Neural cell (in vitro differentiated cells): ENCODE data around the gene MSH3. TPM values are rescaled to one million over a fixed set of nuclear protein-coding genes. Genes with fewer than 3 reads are reported as not detected.

Experiments used
- H2AFZ ChIP-seq: fragments of 200-600, 300-800 bp; sonication (generic), shearing (Covaris generic); 2 replicates; pipeline ENCODE4 v1.6.0; 2014; ENCODE audit warnings: low read depth, mild to moderate bottlenecking, antibody characterized with exemption, low read length, moderate library complexity
- H3F3A ChIP-seq: fragments of 200-600 bp; shearing (Covaris generic); 2 replicates; pipeline ENCODE4 v1.6.1; 2016; ENCODE audit warnings: mild to moderate bottlenecking, moderate library complexity, mixed read lengths, antibody characterized with exemption, low read length; ENCODE audit not compliant: insufficient read depth, poor library complexity, severe bottlenecking
- H3K27ac ChIP-seq: fragments of 200-600, 300-800 bp; sonication (generic), shearing (Covaris generic); 2 replicates; pipeline ENCODE4 v1.5.1; 2014; ENCODE audit warnings: mild to moderate bottlenecking, low read length, moderate library complexity
- H3K27me3 ChIP-seq: fragments of 300-800, 200-600 bp; sonication (generic), shearing (Covaris generic); 2 replicates; pipeline ENCODE4 v1.6.0; 2014; ENCODE audit warnings: mild to moderate bottlenecking, low read depth, low read length, moderate library complexity; ENCODE audit not compliant: insufficient read depth
- H3K36me3 ChIP-seq: fragments of 300-800, 200-600 bp; sonication (generic), shearing (Covaris generic); 2 replicates; pipeline ENCODE4 v1.5.1; 2014; ENCODE audit warnings: mild to moderate bottlenecking, antibody characterized with exemption, low read length, moderate library complexity; ENCODE audit not compliant: insufficient read depth
- H3K4me2 ChIP-seq: fragments of 300-800, 200-600 bp; sonication (generic), shearing (Covaris generic); 2 replicates; pipeline ENCODE4 v1.6.0; 2014; ENCODE audit warnings: mild to moderate bottlenecking, low read length
- H3K4me3 ChIP-seq: fragments of 300-800, 200-600 bp; sonication (generic), shearing (Covaris generic); 2 replicates; pipeline ENCODE4 v1.5.1; 2014; ENCODE audit warnings: mild to moderate bottlenecking, low read length, moderate library complexity
- H3K79me2 ChIP-seq: fragments of 200-600 bp; shearing (Covaris generic); replicated peaks from 2 replicates; pipeline ENCODE4 v1.6.0; 2014; ENCODE audit warnings: mild to moderate bottlenecking, low read length, moderate library complexity; ENCODE audit not compliant: insufficient read depth
- H3K9ac ChIP-seq: fragments of 300-800, 200-600 bp; sonication (generic), shearing (Covaris generic); 2 replicates; pipeline ENCODE4 v1.6.1; 2016; ENCODE audit warnings: mild to moderate bottlenecking, low read length, mixed read lengths
- H3K9me2 ChIP-seq: fragments of 200-600 bp; shearing (Covaris generic); 2 replicates; pipeline ENCODE4 v1.6.1; 2016; ENCODE audit warnings: mild to moderate bottlenecking, low read length, mixed read lengths; ENCODE audit not compliant: insufficient read depth
- H3K9me3 ChIP-seq: fragments of 200-600, 300-800 bp; sonication (generic), shearing (Covaris generic); 2 replicates; pipeline ENCODE4 v1.6.1; 2016; ENCODE audit warnings: mild to moderate bottlenecking, mixed run types, low read length, moderate library complexity, mixed read lengths
- H4K20me1 ChIP-seq: fragments of 200-600 bp; shearing (Covaris generic); 2 replicates; pipeline ENCODE4 v1.6.1; 2016; ENCODE audit warnings: mild to moderate bottlenecking, mixed run types; ENCODE audit not compliant: insufficient read depth
- EP300 ChIP-seq: fragments of 450-650 bp; conservative IDR thresholded peaks from 2 replicates; pipeline ENCODE4 v1.6.1; 2014; ENCODE audit warnings: antibody characterized with exemption, mild to moderate bottlenecking, moderate library complexity; ENCODE audit not compliant: poor library complexity, severe bottlenecking
- EZH2 ChIP-seq: fragments of 200-600, 300-800 bp; shearing (Covaris generic), sonication (generic); IDR thresholded peaks from 2 replicates; pipeline ENCODE4 v1.6.1; 2014; ENCODE audit warnings: antibody characterized with exemption, low read length, borderline replicate concordance, mild to moderate bottlenecking; ENCODE audit not compliant: insufficient read depth, poor library complexity, severe bottlenecking
- MXI1 ChIP-seq: fragments of 450-650 bp; conservative IDR thresholded peaks from 2 replicates; pipeline ENCODE4 v1.6.1; 2014; ENCODE audit warnings: antibody characterized with exemption, mild to moderate bottlenecking; ENCODE audit not compliant: poor library complexity, severe bottlenecking
- POLR2AphosphoS5 ChIP-seq: IDR thresholded peaks from 2 replicates; pipeline ENCODE4 v1.6.1; 2012
- RAD21 ChIP-seq: fragments of 450-650 bp; conservative IDR thresholded peaks from 2 replicates; pipeline ENCODE4 v1.6.1; 2014; ENCODE audit warnings: antibody characterized with exemption, mild to moderate bottlenecking, moderate library complexity
- SMC3 ChIP-seq: fragments of 450-650 bp; conservative IDR thresholded peaks from 2 replicates; pipeline ENCODE4 v1.6.1; 2014; ENCODE audit warnings: antibody characterized with exemption, mild to moderate bottlenecking, moderate library complexity; ENCODE audit not compliant: poor library complexity
- TAF1 ChIP-seq: IDR thresholded peaks from 2 replicates; pipeline ENCODE4 v1.6.1; 2012; ENCODE audit warnings: low read depth
- polyA plus RNA-seq: library from polyadenylated mRNA; depleted of rRNA; stranded (reverse); fragments of >200 nt; gene quantifications from 2 replicates; pipeline ENCODE4 v1.2.3, GENCODE V29; 2014
- TF ChIP-seq, protein P1 (sequence below): fragments of 450-650 bp; IDR thresholded peaks from 2 replicates; pipeline ENCODE4 v1.5.1; 2014; ENCODE audit warnings: antibody characterized with exemption, mild to moderate bottlenecking, moderate library complexity; ENCODE audit not compliant: poor library complexity, severe bottlenecking
- TF ChIP-seq, protein P2 (sequence below): IDR thresholded peaks from 2 replicates; pipeline ENCODE4 v1.6.1; 2012; ENCODE audit warnings: borderline replicate concordance

Gene MSH3
- polyA plus RNA-seq, 1 donor from 2014 or later = 9.8 TPM

DNA sequence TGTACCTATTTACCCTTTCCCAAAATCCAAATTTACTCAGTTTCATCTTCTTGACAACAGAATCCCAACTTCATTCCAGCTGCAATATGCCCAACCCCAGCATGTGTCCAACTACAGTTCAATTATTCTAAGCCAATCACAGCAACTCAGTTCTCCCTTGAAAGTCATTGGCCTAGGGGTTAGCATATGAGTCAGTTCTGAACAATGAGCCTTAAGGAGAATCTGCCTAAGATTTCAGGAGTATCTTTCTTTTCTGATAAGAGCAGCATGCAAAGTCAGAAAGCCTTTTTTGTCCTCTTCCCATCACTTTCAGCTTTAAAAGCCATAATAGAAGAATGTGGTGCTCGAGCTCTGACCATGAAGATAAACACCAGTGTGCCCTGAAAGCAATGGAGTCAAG, 261.3 kb downstream of the MSH3 start:
- no peaks in the 10 kb centered on the region for H4K20me1 ChIP-seq
- no peak overlapping the region for H3K9ac ChIP-seq
- H3K4me2 ChIP-seq = no peak overlapping the region
- no peak overlapping the region for H3K4me3 ChIP-seq
- H3K36me3 ChIP-seq = no peaks in the 10 kb centered on the region
- H3K9me2 ChIP-seq = no peaks in the 10 kb centered on the region
- no peaks in the 10 kb centered on the region for H3F3A ChIP-seq
- H2AFZ ChIP-seq = no peak overlapping the region
- no peaks in the 10 kb centered on the region for H3K9me3 ChIP-seq
- no peak overlapping the region for H3K27ac ChIP-seq
- no peaks in the 10 kb centered on the region for H3K27me3 ChIP-seq
- H3K79me2 ChIP-seq = no peaks in the 10 kb centered on the region
- no peak for TF ChIP-seq TAF1
- TF ChIP-seq RAD21 = no peak
- TF ChIP-seq SMC3 = no peak
- TF ChIP-seq POLR2AphosphoS5 = no peak
- TF ChIP-seq, protein P1, sequence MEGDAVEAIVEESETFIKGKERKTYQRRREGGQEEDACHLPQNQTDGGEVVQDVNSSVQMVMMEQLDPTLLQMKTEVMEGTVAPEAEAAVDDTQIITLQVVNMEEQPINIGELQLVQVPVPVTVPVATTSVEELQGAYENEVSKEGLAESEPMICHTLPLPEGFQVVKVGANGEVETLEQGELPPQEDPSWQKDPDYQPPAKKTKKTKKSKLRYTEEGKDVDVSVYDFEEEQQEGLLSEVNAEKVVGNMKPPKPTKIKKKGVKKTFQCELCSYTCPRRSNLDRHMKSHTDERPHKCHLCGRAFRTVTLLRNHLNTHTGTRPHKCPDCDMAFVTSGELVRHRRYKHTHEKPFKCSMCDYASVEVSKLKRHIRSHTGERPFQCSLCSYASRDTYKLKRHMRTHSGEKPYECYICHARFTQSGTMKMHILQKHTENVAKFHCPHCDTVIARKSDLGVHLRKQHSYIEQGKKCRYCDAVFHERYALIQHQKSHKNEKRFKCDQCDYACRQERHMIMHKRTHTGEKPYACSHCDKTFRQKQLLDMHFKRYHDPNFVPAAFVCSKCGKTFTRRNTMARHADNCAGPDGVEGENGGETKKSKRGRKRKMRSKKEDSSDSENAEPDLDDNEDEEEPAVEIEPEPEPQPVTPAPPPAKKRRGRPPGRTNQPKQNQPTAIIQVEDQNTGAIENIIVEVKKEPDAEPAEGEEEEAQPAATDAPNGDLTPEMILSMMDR = no peak
- TF ChIP-seq EZH2 = no peak
- TF ChIP-seq MXI1 = no peak
- TF ChIP-seq, protein P2, sequence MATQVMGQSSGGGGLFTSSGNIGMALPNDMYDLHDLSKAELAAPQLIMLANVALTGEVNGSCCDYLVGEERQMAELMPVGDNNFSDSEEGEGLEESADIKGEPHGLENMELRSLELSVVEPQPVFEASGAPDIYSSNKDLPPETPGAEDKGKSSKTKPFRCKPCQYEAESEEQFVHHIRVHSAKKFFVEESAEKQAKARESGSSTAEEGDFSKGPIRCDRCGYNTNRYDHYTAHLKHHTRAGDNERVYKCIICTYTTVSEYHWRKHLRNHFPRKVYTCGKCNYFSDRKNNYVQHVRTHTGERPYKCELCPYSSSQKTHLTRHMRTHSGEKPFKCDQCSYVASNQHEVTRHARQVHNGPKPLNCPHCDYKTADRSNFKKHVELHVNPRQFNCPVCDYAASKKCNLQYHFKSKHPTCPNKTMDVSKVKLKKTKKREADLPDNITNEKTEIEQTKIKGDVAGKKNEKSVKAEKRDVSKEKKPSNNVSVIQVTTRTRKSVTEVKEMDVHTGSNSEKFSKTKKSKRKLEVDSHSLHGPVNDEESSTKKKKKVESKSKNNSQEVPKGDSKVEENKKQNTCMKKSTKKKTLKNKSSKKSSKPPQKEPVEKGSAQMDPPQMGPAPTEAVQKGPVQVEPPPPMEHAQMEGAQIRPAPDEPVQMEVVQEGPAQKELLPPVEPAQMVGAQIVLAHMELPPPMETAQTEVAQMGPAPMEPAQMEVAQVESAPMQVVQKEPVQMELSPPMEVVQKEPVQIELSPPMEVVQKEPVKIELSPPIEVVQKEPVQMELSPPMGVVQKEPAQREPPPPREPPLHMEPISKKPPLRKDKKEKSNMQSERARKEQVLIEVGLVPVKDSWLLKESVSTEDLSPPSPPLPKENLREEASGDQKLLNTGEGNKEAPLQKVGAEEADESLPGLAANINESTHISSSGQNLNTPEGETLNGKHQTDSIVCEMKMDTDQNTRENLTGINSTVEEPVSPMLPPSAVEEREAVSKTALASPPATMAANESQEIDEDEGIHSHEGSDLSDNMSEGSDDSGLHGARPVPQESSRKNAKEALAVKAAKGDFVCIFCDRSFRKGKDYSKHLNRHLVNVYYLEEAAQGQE = no peak
- TF ChIP-seq EP300 = no peak

DNA sequence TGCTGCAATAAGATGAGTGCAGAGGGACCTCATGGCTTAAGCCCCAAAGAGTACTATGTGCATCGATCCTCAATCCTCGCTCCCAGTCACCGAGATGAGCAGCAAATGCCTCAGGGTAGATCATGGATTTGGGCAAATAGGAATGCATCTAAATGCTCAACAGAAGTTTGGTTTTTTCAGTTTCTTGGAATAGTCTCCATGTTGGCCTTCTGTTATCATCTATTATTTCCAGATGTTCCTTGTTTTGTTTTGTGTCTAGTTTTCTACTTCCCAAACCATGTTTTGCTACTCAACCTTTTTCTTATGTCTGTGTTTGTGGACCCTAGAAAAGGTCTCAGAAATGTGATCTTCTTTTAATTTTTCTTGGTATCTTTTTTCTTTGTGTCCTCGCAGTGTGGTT, 262.2 kb downstream of the MSH3 start:
- no peak overlapping the region for H3K4me2 ChIP-seq
- no peaks in the 10 kb centered on the region for H3K9me2 ChIP-seq
- TF ChIP-seq, protein P2 = no peak
- TF ChIP-seq SMC3 (no peak), RAD21 (no peak), EP300 (no peak), EZH2 (no peak), MXI1 (no peak), POLR2AphosphoS5 (no peak)
- TF ChIP-seq, protein P1 = no peak
- H3K27me3 ChIP-seq = no peaks in the 10 kb centered on the region
- no peaks in the 10 kb centered on the region for H3F3A ChIP-seq
- H2AFZ ChIP-seq = no peak overlapping the region
- H3K79me2 ChIP-seq = no peaks in the 10 kb centered on the region
- no peaks in the 10 kb centered on the region for H3K36me3 ChIP-seq
- H3K9me3 ChIP-seq = no peaks in the 10 kb centered on the region
- no peak overlapping the region for H3K27ac ChIP-seq
- H3K9ac ChIP-seq = no peak overlapping the region
- no peaks in the 10 kb centered on the region for H4K20me1 ChIP-seq
- no peak overlapping the region for H3K4me3 ChIP-seq
